Large intestine (tissue), 3 donors: ENCODE measurements around the gene PDE3A. TPM values are rescaled to one million over a fixed set of nuclear protein-coding genes. Genes with fewer than 3 reads are reported as not detected.

ENCODE experiments used
- DNase-seq, 2 donors: peaks; one replicate each; pipeline versions ENCODE4 v3.0.0 to v3.0.0-alpha.2; 2013
- H3K27ac ChIP-seq: one replicate; pipeline ENCODE4 v1.5.1; 2013; ENCODE audit warnings: low read length
- H3K27me3 ChIP-seq: 2 replicates; pipeline ENCODE4 v1.6.1; 2013; ENCODE audit warnings: low read length; ENCODE audit not compliant: control insufficient read depth, insufficient read depth
- H3K36me3 ChIP-seq: 2 replicates; pipeline ENCODE4 v1.6.1; 2013; ENCODE audit warnings: low read length; ENCODE audit not compliant: control insufficient read depth, insufficient read depth
- H3K4me1 ChIP-seq: one replicate; pipeline ENCODE4 v1.6.1; 2013; ENCODE audit warnings: low read length; ENCODE audit not compliant: control insufficient read depth, insufficient read depth
- H3K4me3 ChIP-seq: one replicate; pipeline ENCODE4 v1.5.1; 2013; ENCODE audit warnings: low read length
- H3K9me3 ChIP-seq: one replicate; pipeline ENCODE4 v1.6.1; 2013; ENCODE audit warnings: mild to moderate bottlenecking, low read depth, low read length, moderate library complexity; ENCODE audit not compliant: control insufficient read depth
- WGBS: methylation state at CpG from one replicate; pipeline ENCODE4 v1.1.5; 2013; ENCODE audit warnings: low lambda C conversion rate; ENCODE audit not compliant: insufficient coverage; 5-methylcytosine and 5-hydroxymethylcytosine counted together
- polyA plus RNA-seq: library from polyadenylated mRNA; unstranded; fragments of 120-200 nt; gene quantifications from one replicate; pipeline ENCODE4 v1.2.1, GENCODE V29; 2013

Gene PDE3A
- polyA plus RNA-seq, 1 donor = 62.0 TPM

GRCh38 chr12:20395791-20396550 is 27.6 kb downstream of the PDE3A start:
- Histone ChIP-seq H3K4me3 (no peak overlapping the region), H3K27me3 (no peaks in the 10 kb centered on the region), H3K9me3 (no peaks in the 10 kb centered on the region), H3K4me1 (peaks cover 9% of the 10 kb centered on the region), H3K36me3 (no peaks in the 10 kb centered on the region), H3K27ac (no peak overlapping the region)
- WGBS = 93% methylated on average over 4 of the region's 6 CpGs
- no peak for DNase-seq

- Histone ChIP-seq H3K27me3 (no peaks in the 10 kb centered on the region), H3K9me3 (no peaks in the 10 kb centered on the region), H3K36me3 (no peaks in the 10 kb centered on the region), H3K4me3 (no peak overlapping the region), H3K27ac (no peak overlapping the region), H3K4me1 (peaks cover 7% of the 10 kb centered on the region)
- no peak for DNase-seq
- 78% methylated on average over 2 of the region's 2 CpGs for WGBS
Observed at GRCh38 chr12:20398686-20399085, 30.3 kb downstream of the PDE3A start.

- Histone ChIP-seq H3K4me3 (no peak overlapping the region), H3K9me3 (no peaks in the 10 kb centered on the region), H3K27me3 (no peaks in the 10 kb centered on the region), H3K4me1 (no peaks in the 10 kb centered on the region), H3K36me3 (no peaks in the 10 kb centered on the region), H3K27ac (no peak overlapping the region)
- WGBS = 90% methylated on average over 2 of the region's 6 CpGs
- DNase-seq = no peak
Observed at GRCh38 chr12:20400003-20400402, 31.7 kb downstream of the PDE3A start.

GRCh38 chr12:20403230-20403629 is 34.9 kb downstream of the PDE3A start:
- Histone ChIP-seq H3K9me3 (no peaks in the 10 kb centered on the region), H3K4me1 (no peaks in the 10 kb centered on the region), H3K4me3 (no peak overlapping the region), H3K36me3 (no peaks in the 10 kb centered on the region), H3K27me3 (no peaks in the 10 kb centered on the region), H3K27ac (no peak overlapping the region)
- WGBS = no CpG with 5 or more reads among the region's 2 CpGs
- DNase-seq = no peak

- Histone ChIP-seq H3K27ac (no peak overlapping the region), H3K4me3 (no peak overlapping the region), H3K36me3 (no peaks in the 10 kb centered on the region), H3K9me3 (no peaks in the 10 kb centered on the region), H3K27me3 (no peaks in the 10 kb centered on the region), H3K4me1 (no peaks in the 10 kb centered on the region)
- DNase-seq = peak; percentile 38 to 53
- 77% methylated on average over 5 of the region's 6 CpGs for WGBS
Observed at GRCh38 chr12:20404576-20405346, 36.4 kb downstream of the PDE3A start.

GRCh38 chr12:20409607-20410377 is 41.5 kb downstream of the PDE3A start:
- WGBS = 100% methylated on average over 1 of the region's 2 CpGs
- H3K4me1 ChIP-seq = no peaks in the 10 kb centered on the region
- H3K27ac ChIP-seq = no peak overlapping the region
- H3K36me3 ChIP-seq = no peaks in the 10 kb centered on the region
- DNase-seq = no peak
- no peak overlapping the region for H3K4me3 ChIP-seq
- no peaks in the 10 kb centered on the region for H3K9me3 ChIP-seq
- H3K27me3 ChIP-seq = no peaks in the 10 kb centered on the region

GRCh38 chr12:20410734-20411133 is 42.4 kb downstream of the PDE3A start:
- no peak overlapping the region for H3K27ac ChIP-seq
- DNase-seq = no peak
- H3K9me3 ChIP-seq = no peaks in the 10 kb centered on the region
- H3K36me3 ChIP-seq = no peaks in the 10 kb centered on the region
- H3K4me1 ChIP-seq = no peaks in the 10 kb centered on the region
- no peak overlapping the region for H3K4me3 ChIP-seq
- 60% methylated on average over 1 of the region's 1 CpG for WGBS
- no peaks in the 10 kb centered on the region for H3K27me3 ChIP-seq

- no peak overlapping the region for H3K4me3 ChIP-seq
- no peaks in the 10 kb centered on the region for H3K27me3 ChIP-seq
- no peak for DNase-seq
- WGBS = 60% methylated on average over 1 of the region's 3 CpGs
- no peaks in the 10 kb centered on the region for H3K4me1 ChIP-seq
- no peaks in the 10 kb centered on the region for H3K36me3 ChIP-seq
- no peaks in the 10 kb centered on the region for H3K9me3 ChIP-seq
- no peak overlapping the region for H3K27ac ChIP-seq
Observed at GRCh38 chr12:20411345-20411744, 43.0 kb downstream of the PDE3A start.

GRCh38 chr12:20415028-20415427 is 46.7 kb downstream of the PDE3A start:
- Histone ChIP-seq H3K27me3 (no peaks in the 10 kb centered on the region), H3K4me1 (peaks cover 4% of the 10 kb centered on the region), H3K27ac (no peak overlapping the region), H3K36me3 (no peaks in the 10 kb centered on the region), H3K9me3 (no peaks in the 10 kb centered on the region), H3K4me3 (no peak overlapping the region)
- no peak for DNase-seq
- WGBS = 80% methylated on average over 2 of the region's 4 CpGs

- Histone ChIP-seq H3K27me3 (no peaks in the 10 kb centered on the region), H3K4me1 (peaks cover 8% of the 10 kb centered on the region), H3K9me3 (no peaks in the 10 kb centered on the region), H3K4me3 (no peak overlapping the region), H3K36me3 (no peaks in the 10 kb centered on the region), H3K27ac (no peak overlapping the region)
- WGBS = 42% methylated on average over 2 of the region's 6 CpGs
- no peak for DNase-seq
Observed at GRCh38 chr12:20415641-20416040, 47.3 kb downstream of the PDE3A start.
